22Rv1 (cell line): ENCODE measurements around the gene OR6N2.

Experiments
- CTCF ChIP-seq: fragments of 450-650 bp; IDR thresholded peaks from 2 replicates; pipeline ENCODE4 v1.5.1; 2017; ENCODE audit warnings: mild to moderate bottlenecking
- ZFX ChIP-seq: fragments of 450-650 bp; IDR thresholded peaks from 2 replicates; pipeline ENCODE4 v1.6.1; 2017; ENCODE audit warnings: antibody characterized with exemption, borderline replicate concordance

DNA sequence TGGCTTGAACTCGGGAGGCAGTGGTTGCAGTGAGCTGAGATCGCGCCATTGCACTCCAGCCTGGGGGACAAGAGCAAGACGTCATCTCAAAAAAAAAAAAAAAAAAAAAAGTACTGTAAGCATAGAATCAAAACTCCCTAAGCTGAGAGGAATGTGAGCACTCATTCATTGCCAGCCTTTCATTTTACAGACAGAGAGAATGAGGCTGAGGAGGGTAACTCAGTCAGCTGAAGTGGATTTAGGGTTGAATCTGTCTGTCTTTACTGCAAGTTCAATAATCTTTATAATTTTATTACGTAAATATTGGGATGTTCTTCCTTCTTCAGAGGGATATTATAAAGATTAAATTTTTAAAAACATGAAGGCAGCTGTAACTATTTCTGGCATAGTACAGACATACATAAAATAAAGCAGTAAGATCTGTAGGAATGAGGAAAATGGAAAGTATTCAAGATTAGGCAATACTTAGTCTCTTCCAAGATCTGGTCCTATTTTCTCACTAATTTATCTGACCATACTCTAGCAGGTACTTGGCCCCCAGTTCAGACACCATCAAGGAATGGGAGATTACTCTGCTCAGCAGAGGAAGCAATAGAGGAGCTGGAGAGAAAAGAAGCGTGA is 26.0 kb upstream of the OR6N2 start:
- TF ChIP-seq CTCF (no peak), ZFX (no peak)
